ENCODE measurements around the gene PGAM2.
"Not testable (repeated sequence)": the region's sequence is repeated elsewhere in the genome, so short reads cannot be mapped to it uniquely, and the experiment has no call there.

Gene PGAM2

GRCh38 chr7:44018857-44019807 is 46.2 kb downstream of the PGAM2 start:
- DNase-seq = peak; percentile 99

- not testable (repeated sequence) for DNase-seq
These were observed 50.3 kb downstream of the PGAM2 start for GRCh38 chr7:44015090-44015489.
